Left lung (tissue), 10 donors: ENCODE data around the gene PPM1F. TPM values are rescaled to one million over a fixed set of nuclear protein-coding genes. Genes with fewer than 3 reads are reported as not detected.

Experiments
- ATAC-seq: fragments of 200-7000 bp; cut with Tn5 transposase; one replicate; pipeline ENCODE4 v1.9.1; 2020; ENCODE audit warnings: moderate library complexity
- DNase-seq, 4 donors: peaks; one replicate each; pipeline ENCODE4 v3.0.0-alpha.2; 2013 to 2020
- H3K27ac ChIP-seq, 2 donors: fragments of 200-600 bp; sonication (generic) in 1 of 2; one replicate each; pipeline versions ENCODE4 v1.5.0 to v1.8.0; 2020 to 2021
- H3K27me3 ChIP-seq, 2 donors: fragments of 200-600 bp; sonication (generic) in 1 of 2; one replicate each; pipeline versions ENCODE4 v1.5.0 to v1.8.0; 2020 to 2021
- H3K36me3 ChIP-seq, 2 donors: fragments of 200-600 bp; sonication (generic) in 1 of 2; one replicate each; pipeline versions ENCODE4 v1.5.0 to v1.8.0; 2020 to 2021
- H3K4me1 ChIP-seq, 2 donors: fragments of 200-600 bp; one replicate each; pipeline ENCODE4 v1.8.0; 2021
- H3K4me3 ChIP-seq, 2 donors: fragments of 200-600 bp; sonication (generic) in 1 of 2; one replicate each; pipeline versions ENCODE4 v1.5.0 to v1.8.0; 2020 to 2021; ENCODE audit warnings: mild to moderate bottlenecking in 1 of 2
- H3K9me3 ChIP-seq, 2 donors: fragments of 200-600 bp; sonication (generic) in 1 of 2; one replicate each; pipeline versions ENCODE4 v1.5.0 to v1.8.0; 2020 to 2021
- intact Hi-C, 2 donors: fragments of 100-400 bp; cut with DNase I; formaldehyde crosslinking; loops; one replicate each; pipeline versions ENCODE4 v1.11.2 to v1.14.2; 2022
- polyA plus RNA-seq, 6 donors: library from polyadenylated mRNA; unstranded; fragments of 120-200 nt; gene quantifications; one replicate each; pipeline ENCODE4 v1.2.1, GENCODE V29; 2013; ENCODE audit not compliant: insufficient read length in 6 of 6
- total RNA-seq, 2 donors: library from RNA; stranded (reverse); fragmentation: NEBNext Ultra II Directional; extraction: Animal tissue kit (Norgen Biotek cat#: 25700); gene quantifications; one replicate each; pipeline ENCODE4 v1.2.1, GENCODE V29; 2021
- TF ChIP-seq, protein P1 (sequence below), 2 donors: fragments of 200-600 bp; sonication (generic) in 1 of 2; IDR thresholded peaks; one replicate each; pipeline versions ENCODE4 v1.5.0 to v1.8.0; 2021; ENCODE audit warnings: antibody characterized with exemption in 2 of 2
- donor health status: DM: no; HTN: yes; CAD: no.
- donor health status: DM: no; HTN: no; CAD: no.

Gene PPM1F
- total and polyA plus RNA-seq, 8 donors = 31.0 to 60.0 (median 51.3) TPM

GRCh38 chr22:21960200-21961126 lies 7.8 kb upstream of the PPM1F start:
- intact Hi-C loops = no loop called here
- no peak for DNase-seq
- Histone ChIP-seq H3K9me3 (no peaks in the 10 kb centered on the region), H3K4me3 (no peak overlapping the region), H3K27ac (no peak overlapping the region), H3K4me1 (no peaks in the 10 kb centered on the region), H3K36me3 (peaks cover 0 to 78% of the 10 kb centered on the region in 2 donors), H3K27me3 (no peaks in the 10 kb centered on the region)
- TF ChIP-seq, protein P1, sequence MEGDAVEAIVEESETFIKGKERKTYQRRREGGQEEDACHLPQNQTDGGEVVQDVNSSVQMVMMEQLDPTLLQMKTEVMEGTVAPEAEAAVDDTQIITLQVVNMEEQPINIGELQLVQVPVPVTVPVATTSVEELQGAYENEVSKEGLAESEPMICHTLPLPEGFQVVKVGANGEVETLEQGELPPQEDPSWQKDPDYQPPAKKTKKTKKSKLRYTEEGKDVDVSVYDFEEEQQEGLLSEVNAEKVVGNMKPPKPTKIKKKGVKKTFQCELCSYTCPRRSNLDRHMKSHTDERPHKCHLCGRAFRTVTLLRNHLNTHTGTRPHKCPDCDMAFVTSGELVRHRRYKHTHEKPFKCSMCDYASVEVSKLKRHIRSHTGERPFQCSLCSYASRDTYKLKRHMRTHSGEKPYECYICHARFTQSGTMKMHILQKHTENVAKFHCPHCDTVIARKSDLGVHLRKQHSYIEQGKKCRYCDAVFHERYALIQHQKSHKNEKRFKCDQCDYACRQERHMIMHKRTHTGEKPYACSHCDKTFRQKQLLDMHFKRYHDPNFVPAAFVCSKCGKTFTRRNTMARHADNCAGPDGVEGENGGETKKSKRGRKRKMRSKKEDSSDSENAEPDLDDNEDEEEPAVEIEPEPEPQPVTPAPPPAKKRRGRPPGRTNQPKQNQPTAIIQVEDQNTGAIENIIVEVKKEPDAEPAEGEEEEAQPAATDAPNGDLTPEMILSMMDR (IDR thresholded peaks at IDR 0.05) = no peak
- ATAC-seq = no peak

DNA sequence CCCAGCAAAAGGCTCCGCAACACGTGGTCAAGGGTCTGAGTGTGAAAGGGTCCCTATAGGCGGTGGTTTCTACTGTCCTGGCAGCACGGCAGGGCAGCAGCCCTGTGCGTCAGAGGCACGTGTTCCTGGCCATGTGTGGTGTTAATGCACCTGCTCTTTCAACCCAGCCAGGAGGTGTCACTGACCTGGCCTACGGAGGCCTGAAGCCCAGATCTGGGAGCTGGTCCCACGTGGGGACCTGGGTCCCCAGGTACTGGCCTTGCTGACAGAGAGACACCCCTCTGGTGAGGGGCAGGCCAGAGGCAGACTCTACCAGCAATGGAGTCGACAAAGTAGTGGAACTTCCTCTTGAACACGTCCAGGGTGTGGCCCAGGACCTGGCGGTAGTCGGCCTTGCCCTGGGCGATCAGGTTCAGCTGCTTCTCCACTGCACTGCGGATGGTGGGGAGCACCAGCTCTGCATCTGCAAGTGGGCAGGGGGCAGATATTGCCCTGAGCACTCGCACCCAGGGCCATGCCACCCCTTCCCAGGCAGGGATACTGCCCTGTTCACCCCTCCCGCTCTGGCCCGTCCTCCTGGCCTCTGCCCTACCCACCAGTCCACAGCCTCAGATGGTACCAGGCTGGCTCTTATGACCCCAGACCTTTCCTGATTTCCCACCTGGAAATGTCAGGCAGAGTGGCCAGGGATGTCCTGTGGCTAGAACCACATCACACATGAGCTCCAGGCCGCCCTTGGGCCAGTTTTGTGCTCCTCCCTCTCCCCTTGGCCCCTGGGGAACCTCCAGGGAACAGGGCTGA lies 6.8 kb upstream of the PPM1F start:
- H3K27ac ChIP-seq = no peak overlapping the region
- intact Hi-C loops = no loop called here
- DNase-seq = no peak
- ATAC-seq = no peak
- TF ChIP-seq, protein P1 (IDR thresholded peaks at IDR 0.05) = no peak
- no peaks in the 10 kb centered on the region for H3K9me3 ChIP-seq
- no peak overlapping the region for H3K4me3 ChIP-seq
- H3K4me1 ChIP-seq = no peaks in the 10 kb centered on the region
- no peaks in the 10 kb centered on the region for H3K27me3 ChIP-seq
- H3K36me3 ChIP-seq = peaks cover 0 to 69% of the 10 kb centered on the region in 2 donors

DNA sequence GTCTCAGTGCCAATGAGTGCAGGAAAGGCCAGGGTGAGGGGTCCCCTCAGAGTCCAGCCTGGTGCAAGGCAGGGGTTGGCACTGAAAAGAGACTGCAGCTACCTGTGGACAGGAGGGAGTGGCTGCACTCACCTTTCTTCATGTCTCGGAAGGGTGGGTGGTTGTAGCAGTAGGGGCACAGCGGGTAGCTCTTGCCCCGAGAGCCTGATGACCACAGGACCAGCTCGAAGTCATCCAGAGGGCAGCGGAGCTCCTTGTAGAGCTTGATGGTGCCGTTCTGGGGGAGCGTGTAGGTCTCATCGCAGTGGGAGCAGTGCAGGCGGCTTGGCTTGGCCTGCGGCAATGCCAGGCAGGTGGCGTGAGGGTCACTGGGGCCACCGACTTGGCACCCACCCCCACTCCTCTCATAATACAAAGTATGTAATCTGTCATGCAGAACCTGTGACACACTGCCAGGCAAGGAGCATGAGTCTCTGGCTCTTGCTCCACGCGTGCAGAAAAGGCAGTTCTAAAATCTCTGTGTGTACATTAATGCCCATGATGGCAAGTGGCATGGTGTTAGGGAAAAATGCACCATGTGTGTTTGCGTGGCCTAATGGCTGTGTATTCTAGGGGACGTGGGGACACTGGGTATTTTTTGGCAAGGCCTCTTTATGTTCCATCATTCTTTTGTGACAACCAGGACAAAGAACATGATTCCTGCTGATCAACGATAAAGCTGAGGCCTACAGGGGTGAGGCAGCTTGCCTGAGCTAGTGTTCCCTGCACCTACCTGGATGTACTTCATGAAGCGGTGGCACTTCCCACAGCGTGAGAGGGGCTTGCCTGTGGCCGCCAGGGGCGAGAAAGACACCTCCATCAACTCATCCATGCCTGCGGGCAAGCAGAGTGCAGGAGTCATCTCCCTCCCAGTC lies 6.0 kb upstream of the PPM1F start:
- no peaks in the 10 kb centered on the region for H3K9me3 ChIP-seq

DNA sequence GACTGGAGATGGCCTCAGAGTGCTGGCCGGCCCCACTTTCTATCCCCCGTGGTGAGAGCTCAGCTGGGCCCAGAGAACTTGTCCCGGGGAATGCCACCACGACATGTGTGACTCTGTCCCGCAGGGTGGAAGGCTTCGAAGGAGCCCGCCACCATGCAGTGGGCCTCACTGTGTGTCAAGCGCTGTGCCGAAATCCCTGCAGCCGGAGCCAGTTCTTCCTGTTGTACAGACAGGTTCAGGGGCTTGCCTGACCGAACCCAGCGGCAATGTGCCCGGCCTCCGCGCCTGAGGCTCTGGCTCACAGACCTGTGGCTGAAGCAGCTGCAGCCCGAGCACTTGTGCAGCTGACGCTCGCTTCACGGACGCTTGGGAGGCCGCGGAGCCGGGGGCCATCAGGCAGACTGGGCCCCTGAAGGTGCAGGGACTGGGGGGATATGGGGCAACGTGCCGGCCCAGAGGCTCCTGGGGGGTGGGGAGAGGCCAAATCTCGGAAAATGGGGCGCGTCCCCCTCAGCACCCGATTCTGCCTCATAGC lies 650 bp downstream of the PPM1F start:
- ATAC-seq (peak; percentile 69), DNase-seq (peak in 2 of 4 donors; percentile 49 to 88)
- intact Hi-C loops = no loop called here
- Histone ChIP-seq H3K36me3 (no peaks in the 10 kb centered on the region), H3K27me3 (no peaks in the 10 kb centered on the region), H3K4me3 (peak overlapping the region; percentile 59 to 75), H3K9me3 (no peaks in the 10 kb centered on the region), H3K27ac (peak overlapping the region; percentile 19 to 98), H3K4me1 (peaks cover 17 to 57% of the 10 kb centered on the region in 2 donors)
- TF ChIP-seq, protein P1 (IDR thresholded peaks at IDR 0.05) = no peak

More for the DNA sequence above, 6.0 kb upstream of the PPM1F start:
- TF ChIP-seq, protein P1 (IDR thresholded peaks at IDR 0.05) = no peak
- DNase-seq = no peak
- Histone ChIP-seq H3K27me3 (no peaks in the 10 kb centered on the region), H3K27ac (no peak overlapping the region), H3K4me1 (no peaks in the 10 kb centered on the region), H3K4me3 (no peak overlapping the region), H3K36me3 (peaks cover 0 to 60% of the 10 kb centered on the region in 2 donors)
- ATAC-seq = no peak
- intact Hi-C loops = no loop called here
